ENCODE data around the gene ASPSCR1.

The ASPSCR1 gene

DNA sequence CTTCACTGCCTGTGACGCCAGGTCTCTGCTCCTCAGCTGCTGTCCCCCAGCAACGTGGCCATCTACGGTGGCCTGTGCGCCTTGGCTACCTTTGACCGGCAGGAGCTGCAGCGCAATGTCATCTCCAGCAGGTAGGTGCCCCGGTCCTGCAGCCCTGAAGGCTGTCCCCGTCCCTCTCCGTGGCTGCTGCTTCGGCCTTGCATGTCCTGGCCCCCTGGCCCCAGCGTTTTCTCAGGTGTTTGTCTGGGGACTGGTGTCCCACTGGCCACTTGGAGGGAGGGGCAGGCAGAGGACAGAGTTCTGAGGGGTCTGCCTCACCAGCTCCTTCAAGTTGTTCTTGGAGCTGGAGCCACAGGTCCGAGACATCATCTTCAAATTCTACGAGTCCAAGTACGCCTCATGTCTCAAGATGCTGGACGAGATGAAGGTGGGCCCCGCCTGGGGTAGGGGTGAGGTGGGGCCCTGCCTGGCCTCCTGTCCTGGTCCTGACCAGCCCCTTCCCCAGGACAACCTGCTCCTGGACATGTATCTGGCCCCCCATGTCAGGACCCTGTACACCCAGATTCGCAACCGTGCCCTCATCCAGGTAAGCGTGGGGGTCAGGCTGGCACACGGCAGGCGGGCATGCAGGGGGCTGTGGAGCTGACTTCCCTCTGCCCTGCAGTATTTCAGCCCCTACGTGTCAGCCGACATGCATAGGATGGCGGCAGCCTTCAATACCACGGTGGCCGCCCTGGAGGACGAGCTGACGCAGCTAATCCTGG lies 78.7 kb downstream of the ASPSCR1 start:
- TF ChIP-seq, protein P1, sequence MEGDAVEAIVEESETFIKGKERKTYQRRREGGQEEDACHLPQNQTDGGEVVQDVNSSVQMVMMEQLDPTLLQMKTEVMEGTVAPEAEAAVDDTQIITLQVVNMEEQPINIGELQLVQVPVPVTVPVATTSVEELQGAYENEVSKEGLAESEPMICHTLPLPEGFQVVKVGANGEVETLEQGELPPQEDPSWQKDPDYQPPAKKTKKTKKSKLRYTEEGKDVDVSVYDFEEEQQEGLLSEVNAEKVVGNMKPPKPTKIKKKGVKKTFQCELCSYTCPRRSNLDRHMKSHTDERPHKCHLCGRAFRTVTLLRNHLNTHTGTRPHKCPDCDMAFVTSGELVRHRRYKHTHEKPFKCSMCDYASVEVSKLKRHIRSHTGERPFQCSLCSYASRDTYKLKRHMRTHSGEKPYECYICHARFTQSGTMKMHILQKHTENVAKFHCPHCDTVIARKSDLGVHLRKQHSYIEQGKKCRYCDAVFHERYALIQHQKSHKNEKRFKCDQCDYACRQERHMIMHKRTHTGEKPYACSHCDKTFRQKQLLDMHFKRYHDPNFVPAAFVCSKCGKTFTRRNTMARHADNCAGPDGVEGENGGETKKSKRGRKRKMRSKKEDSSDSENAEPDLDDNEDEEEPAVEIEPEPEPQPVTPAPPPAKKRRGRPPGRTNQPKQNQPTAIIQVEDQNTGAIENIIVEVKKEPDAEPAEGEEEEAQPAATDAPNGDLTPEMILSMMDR (conservative IDR thresholded peaks at IDR 0.05) = no peak
- H3K27ac ChIP-seq = peak overlapping the region; percentile 95

DNA sequence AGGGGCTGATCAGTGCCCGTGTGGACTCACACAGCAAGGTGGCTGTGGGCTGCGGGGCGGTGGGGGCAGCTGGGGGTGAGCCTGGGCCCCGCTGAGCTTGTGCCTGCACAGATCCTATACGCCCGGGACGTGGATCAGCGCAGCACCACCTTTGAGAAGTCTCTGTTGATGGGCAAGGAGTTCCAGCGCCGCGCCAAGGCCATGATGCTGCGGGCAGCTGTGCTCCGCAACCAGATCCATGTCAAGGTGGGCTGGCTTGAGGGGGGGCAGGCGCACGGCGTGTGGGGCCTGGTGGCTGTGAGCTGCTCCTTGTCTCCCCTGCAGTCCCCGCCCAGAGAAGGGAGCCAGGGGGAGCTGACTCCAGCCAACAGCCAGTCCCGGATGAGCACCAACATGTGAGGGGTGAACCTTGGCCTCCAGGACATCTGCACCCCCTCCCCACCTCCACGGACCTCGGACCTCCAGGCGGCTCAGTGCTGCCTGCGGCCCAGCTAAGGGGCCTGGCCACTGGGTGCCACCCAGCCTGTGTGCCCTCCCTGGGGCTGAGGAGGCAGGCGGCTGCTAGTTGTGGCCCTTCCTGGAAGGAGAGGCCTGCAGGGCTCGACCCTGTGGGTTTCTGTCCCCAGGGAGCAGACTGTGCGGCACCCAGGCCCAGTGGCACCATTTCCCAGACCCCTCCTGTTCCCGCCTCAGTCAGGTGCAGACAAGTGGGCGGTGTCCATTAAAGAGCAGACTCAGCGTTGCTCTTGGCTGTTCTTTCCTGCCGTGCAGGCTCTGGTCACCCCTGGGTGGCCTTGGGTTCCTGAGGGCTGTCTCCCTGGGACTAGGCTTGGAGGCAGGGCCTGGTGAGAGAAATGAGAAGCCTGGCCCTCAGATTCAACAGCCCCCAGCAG lies 79.5 kb downstream of the ASPSCR1 start:
- TF ChIP-seq, protein P1 (conservative IDR thresholded peaks at IDR 0.05) = no peak
- peak overlapping the region; percentile 95 for H3K27ac ChIP-seq

DNA sequence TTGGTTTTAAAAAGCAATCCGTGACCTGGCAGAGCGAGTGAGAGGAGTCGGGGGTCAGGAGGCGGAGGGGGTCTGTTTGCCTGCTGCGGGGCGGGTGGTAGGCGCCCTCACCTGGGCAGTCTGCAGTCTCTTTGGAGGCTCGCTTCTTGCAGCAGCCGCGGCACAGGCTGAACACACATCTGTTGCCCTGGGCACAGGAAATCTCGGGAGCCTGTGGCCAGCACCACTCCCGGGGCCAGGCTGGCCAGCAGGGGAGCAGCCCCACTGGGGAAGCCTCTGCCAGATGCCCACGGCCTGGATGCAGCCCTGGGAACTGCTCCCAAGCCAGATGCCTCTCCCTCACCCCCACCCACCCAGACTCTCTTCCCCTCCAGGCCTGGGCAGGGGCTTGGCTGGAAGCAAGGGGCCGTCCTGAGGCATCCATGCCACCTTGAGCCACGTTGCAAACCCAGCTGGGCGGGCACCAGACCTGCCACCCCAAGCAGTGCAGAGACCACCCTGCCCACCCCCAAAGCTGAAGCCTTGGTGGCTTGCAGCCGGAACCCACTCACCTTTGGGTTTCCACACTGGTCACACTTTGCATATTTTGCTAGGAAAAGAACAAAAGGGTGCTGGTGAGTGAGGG lies 80.9 kb downstream of the ASPSCR1 start:
- TF ChIP-seq, protein P1 (conservative IDR thresholded peaks at IDR 0.05) = no peak
- peak overlapping the region; percentile 95 for H3K27ac ChIP-seq

DNA sequence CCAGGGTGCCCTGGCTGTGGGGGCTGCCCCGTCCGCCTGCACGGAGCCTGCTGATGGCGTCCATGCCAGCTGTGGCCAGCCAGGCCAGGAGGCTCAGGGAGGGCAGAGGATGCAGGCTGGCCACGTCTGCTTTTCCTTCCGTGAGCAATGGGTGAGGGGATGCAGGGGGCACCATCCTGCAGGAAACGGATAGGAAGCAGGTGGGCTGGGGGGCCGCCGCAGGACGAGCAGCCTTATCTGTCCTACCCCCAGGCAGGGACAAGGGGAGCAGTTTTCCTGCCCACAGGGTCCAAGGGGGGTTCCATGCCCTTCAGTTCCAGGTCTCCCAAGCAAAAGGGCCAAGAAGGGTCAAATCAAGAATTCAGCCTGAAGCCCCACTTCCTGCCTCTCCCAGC lies 81.4 kb downstream of the ASPSCR1 start:
- TF ChIP-seq, protein P1 (conservative IDR thresholded peaks at IDR 0.05) = no peak
- H3K27ac ChIP-seq = peak overlapping the region; percentile 95

DNA sequence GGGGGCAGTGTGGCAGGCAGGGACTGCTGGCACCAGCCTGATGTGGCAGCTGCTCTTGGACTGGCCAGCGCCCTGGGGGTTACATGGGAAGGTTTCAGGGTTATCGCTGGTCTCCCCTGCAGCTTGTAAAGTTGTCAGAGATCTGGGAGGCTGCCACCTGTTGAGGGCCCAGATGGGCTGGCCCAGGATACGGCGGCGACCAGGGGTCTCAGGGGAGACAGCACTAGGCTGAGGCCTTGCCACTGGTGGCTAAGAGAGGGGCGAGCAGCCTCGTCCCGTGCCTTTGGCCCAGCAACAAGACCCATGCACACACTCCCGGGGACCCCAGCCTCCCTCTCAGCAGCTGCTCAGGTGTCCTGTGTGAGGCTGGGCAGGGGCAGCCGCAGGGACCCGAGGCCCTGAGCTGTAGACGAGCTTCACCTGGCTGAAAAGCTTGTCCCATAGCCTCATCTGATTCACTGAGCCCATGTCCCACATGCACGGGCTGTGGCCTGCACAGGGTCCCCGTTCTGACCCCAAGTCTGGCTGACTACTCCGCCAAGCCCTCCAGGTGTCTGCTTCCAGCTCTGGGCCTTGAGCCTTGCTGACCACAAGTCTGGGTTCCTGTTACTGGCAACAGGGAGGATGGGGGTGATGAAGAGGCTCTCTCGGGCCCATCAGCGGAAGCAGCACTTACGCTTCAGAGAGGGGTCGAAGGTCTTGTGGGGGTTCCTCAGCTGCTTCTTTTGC lies 82.0 kb downstream of the ASPSCR1 start:
- TF ChIP-seq, protein P1 (conservative IDR thresholded peaks at IDR 0.05) = no peak
- peak overlapping the region; percentile 95 for H3K27ac ChIP-seq

DNA sequence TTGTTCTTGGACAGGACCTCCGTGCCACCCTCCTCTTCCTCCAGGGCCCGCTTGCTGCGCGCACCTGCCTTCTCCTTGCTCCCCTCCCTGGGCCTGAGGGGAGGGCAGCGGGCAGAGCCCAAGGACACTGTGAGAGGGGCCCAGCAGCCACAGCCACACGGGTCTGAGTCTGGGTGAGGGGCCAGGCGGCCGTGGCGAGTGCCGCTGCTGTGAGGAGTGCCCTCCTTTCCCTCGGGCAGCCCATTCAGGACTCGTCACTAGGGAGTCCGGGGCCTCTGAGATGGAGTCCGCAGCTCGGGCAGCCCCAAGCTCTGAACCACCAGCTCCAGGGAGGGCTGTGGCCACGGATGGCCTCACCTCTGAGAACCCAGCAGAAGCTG lies 82.6 kb downstream of the ASPSCR1 start:
- TF ChIP-seq, protein P1 (conservative IDR thresholded peaks at IDR 0.05) = no peak
- peak overlapping the region; percentile 95 for H3K27ac ChIP-seq
